ENCODE measurements around the gene STT3B.
"Not testable (repeated sequence)": the region's sequence is repeated elsewhere in the genome, so short reads cannot be mapped to it uniquely, and the experiment has no call there.

The STT3B gene

GRCh38 chr3:31592764-31593163, 60.0 kb downstream of the STT3B start:
- TF ChIP-seq, protein P1, sequence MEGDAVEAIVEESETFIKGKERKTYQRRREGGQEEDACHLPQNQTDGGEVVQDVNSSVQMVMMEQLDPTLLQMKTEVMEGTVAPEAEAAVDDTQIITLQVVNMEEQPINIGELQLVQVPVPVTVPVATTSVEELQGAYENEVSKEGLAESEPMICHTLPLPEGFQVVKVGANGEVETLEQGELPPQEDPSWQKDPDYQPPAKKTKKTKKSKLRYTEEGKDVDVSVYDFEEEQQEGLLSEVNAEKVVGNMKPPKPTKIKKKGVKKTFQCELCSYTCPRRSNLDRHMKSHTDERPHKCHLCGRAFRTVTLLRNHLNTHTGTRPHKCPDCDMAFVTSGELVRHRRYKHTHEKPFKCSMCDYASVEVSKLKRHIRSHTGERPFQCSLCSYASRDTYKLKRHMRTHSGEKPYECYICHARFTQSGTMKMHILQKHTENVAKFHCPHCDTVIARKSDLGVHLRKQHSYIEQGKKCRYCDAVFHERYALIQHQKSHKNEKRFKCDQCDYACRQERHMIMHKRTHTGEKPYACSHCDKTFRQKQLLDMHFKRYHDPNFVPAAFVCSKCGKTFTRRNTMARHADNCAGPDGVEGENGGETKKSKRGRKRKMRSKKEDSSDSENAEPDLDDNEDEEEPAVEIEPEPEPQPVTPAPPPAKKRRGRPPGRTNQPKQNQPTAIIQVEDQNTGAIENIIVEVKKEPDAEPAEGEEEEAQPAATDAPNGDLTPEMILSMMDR (IDR thresholded peaks at IDR 0.05; ENCODE audit: control insufficient read depth, insufficient read depth, low read depth, low read length, missing control alignments): no peak
- H3K4me3 ChIP-seq (ENCODE audit: control insufficient read depth, low read depth, low read length): no peak overlapping the region
- DNase-seq (ENCODE audit: low read depth): no peak

GRCh38 chr3:31596176-31596575, 63.5 kb downstream of the STT3B start:
- H3K4me3 ChIP-seq (ENCODE audit: control insufficient read depth, low read depth, low read length): no peak overlapping the region
- no peak for DNase-seq (ENCODE audit: low read depth)
- TF ChIP-seq, protein P1 (IDR thresholded peaks at IDR 0.05; ENCODE audit: control insufficient read depth, insufficient read depth, low read depth, low read length, missing control alignments): no peak

- TF ChIP-seq, protein P1 (IDR thresholded peaks at IDR 0.05; ENCODE audit: control insufficient read depth, insufficient read depth, low read depth, low read length, missing control alignments): no peak
- DNase-seq (ENCODE audit: low read depth): no peak
Measured at GRCh38 chr3:31600431-31600830, 67.7 kb downstream of the STT3B start.

GRCh38 chr3:31605333-31605732, 72.6 kb downstream of the STT3B start:
- not testable (repeated sequence) for H3K4me3 ChIP-seq (ENCODE audit: control insufficient read depth, low read depth, low read length); DNase-seq (ENCODE audit: low read depth)

More at GRCh38 chr3:31600431-31600830, 67.7 kb downstream of the STT3B start:
- H3K4me3 ChIP-seq (ENCODE audit: control insufficient read depth, low read depth, low read length): no peak overlapping the region

- TF ChIP-seq, protein P1 (IDR thresholded peaks at IDR 0.05; ENCODE audit: control insufficient read depth, insufficient read depth, low read depth, low read length, missing control alignments): no peak
- no peak for DNase-seq (ENCODE audit: low read depth)
- no peak overlapping the region for H3K4me3 ChIP-seq (ENCODE audit: control insufficient read depth, low read depth, low read length)
Measured at GRCh38 chr3:31606453-31606852, 73.7 kb downstream of the STT3B start.

DNA sequence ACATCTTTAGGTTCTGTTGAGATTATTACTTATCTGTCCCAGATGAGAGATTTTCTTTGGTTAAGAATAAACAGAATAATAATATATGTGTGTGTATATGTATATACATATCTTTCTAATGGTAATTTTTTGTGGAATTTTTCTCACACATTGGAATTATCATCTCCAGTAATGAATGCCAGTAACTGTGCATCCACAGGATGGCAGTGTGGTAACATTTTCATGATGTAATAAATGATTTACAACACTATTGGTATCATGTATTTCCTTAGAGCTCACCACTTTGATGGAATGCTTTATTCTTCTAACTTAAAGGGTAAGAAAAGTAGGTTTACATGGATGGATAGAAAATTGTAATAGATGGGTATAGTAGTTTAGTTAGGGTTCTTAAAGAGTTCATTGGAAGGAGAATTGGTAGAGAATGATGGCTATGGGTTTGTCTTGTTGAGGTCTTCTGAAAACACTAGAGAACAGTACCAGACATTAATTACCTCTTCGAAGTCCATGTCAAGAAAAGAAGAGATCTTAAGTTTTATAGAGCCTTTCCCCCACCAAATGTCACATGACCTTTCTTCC, 78.1 kb downstream of the STT3B start:
- peak; percentile 17 for DNase-seq (ENCODE audit: low read depth)
- TF ChIP-seq, protein P1 (IDR thresholded peaks at IDR 0.05; ENCODE audit: control insufficient read depth, insufficient read depth, low read depth, low read length, missing control alignments): peak; percentile 59
- H3K4me3 ChIP-seq (ENCODE audit: control insufficient read depth, low read depth, low read length): no peak overlapping the region

DNA sequence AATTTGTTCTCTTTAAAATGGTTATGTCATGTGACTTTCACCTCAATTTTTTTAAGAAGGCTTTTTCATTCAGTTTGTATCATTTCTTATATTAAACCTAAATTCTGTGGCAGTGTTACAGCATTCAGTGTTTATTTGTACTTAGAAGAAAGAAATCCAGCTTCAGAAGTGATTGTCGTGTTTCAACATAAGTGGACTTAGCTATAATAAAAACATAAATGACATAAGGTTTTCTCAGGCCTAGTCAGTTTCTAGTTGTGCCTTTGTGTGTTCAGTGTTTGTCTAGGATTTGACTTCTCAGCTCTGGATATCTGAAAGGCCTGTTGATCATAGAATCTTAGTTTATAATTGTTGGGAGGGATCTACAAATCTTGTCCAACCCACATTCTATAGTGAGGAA, 80.5 kb downstream of the STT3B start:
- DNase-seq (ENCODE audit: low read depth): no peak
- H3K4me3 ChIP-seq (ENCODE audit: control insufficient read depth, low read depth, low read length): no peak overlapping the region
- TF ChIP-seq, protein P1 (IDR thresholded peaks at IDR 0.05; ENCODE audit: control insufficient read depth, insufficient read depth, low read depth, low read length, missing control alignments): no peak

All from AG09309 (cell line).